ENCODE measurements around the gene CLEC1A.

DNA sequence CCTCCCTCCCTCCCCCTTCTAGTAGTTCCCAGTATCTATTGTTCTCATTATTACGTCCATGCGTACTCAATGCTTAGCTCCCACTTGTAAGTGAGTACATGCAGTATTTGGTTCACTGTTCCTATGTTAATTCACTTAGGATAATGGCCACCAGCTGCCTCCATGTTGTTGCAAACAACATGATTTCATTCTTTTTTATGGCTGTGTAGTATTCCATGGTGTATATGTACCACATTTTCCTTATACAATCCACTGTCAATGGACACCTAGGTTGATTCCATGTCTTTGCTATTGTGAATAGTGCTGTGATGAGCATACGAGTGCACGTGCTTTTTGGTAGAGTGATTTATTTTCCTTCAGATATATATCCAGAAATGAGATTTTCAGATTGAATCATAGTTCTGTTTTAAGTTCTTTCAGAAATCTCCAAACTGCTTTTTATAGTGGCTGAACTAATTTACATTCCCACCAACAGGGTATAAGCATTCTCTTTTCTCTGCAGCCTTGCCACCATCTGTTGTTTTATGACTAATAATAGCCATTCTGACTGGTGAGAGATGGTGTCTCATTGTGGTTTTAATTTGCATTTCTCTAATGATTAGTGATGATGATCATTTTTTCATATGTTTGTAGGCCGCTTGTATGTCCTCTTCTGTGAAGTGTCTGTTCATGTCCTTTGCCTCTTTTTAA lies 49.1 kb upstream of the CLEC1A start:
- TF ChIP-seq, protein P1, sequence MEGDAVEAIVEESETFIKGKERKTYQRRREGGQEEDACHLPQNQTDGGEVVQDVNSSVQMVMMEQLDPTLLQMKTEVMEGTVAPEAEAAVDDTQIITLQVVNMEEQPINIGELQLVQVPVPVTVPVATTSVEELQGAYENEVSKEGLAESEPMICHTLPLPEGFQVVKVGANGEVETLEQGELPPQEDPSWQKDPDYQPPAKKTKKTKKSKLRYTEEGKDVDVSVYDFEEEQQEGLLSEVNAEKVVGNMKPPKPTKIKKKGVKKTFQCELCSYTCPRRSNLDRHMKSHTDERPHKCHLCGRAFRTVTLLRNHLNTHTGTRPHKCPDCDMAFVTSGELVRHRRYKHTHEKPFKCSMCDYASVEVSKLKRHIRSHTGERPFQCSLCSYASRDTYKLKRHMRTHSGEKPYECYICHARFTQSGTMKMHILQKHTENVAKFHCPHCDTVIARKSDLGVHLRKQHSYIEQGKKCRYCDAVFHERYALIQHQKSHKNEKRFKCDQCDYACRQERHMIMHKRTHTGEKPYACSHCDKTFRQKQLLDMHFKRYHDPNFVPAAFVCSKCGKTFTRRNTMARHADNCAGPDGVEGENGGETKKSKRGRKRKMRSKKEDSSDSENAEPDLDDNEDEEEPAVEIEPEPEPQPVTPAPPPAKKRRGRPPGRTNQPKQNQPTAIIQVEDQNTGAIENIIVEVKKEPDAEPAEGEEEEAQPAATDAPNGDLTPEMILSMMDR (IDR thresholded peaks at IDR 0.05; ENCODE audit: insufficient read depth, low read length): no peak
- no peak for TF ChIP-seq GABPA (IDR thresholded peaks at IDR 0.05; ENCODE audit: low read depth)
- TF ChIP-seq, protein P2, sequence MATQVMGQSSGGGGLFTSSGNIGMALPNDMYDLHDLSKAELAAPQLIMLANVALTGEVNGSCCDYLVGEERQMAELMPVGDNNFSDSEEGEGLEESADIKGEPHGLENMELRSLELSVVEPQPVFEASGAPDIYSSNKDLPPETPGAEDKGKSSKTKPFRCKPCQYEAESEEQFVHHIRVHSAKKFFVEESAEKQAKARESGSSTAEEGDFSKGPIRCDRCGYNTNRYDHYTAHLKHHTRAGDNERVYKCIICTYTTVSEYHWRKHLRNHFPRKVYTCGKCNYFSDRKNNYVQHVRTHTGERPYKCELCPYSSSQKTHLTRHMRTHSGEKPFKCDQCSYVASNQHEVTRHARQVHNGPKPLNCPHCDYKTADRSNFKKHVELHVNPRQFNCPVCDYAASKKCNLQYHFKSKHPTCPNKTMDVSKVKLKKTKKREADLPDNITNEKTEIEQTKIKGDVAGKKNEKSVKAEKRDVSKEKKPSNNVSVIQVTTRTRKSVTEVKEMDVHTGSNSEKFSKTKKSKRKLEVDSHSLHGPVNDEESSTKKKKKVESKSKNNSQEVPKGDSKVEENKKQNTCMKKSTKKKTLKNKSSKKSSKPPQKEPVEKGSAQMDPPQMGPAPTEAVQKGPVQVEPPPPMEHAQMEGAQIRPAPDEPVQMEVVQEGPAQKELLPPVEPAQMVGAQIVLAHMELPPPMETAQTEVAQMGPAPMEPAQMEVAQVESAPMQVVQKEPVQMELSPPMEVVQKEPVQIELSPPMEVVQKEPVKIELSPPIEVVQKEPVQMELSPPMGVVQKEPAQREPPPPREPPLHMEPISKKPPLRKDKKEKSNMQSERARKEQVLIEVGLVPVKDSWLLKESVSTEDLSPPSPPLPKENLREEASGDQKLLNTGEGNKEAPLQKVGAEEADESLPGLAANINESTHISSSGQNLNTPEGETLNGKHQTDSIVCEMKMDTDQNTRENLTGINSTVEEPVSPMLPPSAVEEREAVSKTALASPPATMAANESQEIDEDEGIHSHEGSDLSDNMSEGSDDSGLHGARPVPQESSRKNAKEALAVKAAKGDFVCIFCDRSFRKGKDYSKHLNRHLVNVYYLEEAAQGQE (IDR thresholded peaks at IDR 0.05; ENCODE audit: insufficient replicate concordance, low read depth): no peak
- no peak for TF ChIP-seq POLR2AphosphoS5 (IDR thresholded peaks at IDR 0.05; ENCODE audit: low read depth)
- no peak for TF ChIP-seq SPI1 (IDR thresholded peaks at IDR 0.05; ENCODE audit: borderline replicate concordance, low read depth)

All from HL-60 (cell line).